K562 (cell line): Measurements from ENCODE around the gene IL17F. TPM values are rescaled to one million over a fixed set of nuclear protein-coding genes. Genes with fewer than 3 reads are reported as not detected.
A peak's percentile ranks its signal among the peaks of the same experiment; 100 is the strongest.

Experiments
- ATAC-seq: fragments of 200-7000 bp; cut with Tn5 transposase; 3 replicates; pipeline ENCODE4 v1.9.1; 2020; ENCODE audit warnings: moderate library complexity
- BruUV-seq: library from RNA; stranded (reverse); fragments of 400-500 nt; replicated peaks from 2 replicates; lab custom pipeline; 2021; lab: Mats Ljungman, UMichigan
- CTCF ChIA-PET: fragments of 300-600 bp; formaldehyde crosslinking; extraction: SDS; loops from one replicate; lab custom pipeline; 2021; ENCODE audit warnings: low intra/inter-chr PET ratio; lab: Yijun Ruan, JAX
- POLR2A ChIA-PET: fragments of 300-600, 350-650 bp; sonication (Branson Sonifier 250); formaldehyde crosslinking; extraction: SDS; loops from one replicate; lab custom pipeline; 2021; ENCODE audit warnings: antibody characterized with exemption, inconsistent platforms; lab: Yijun Ruan, JAX
- DNase-seq, 4 experiments: peaks; one replicate each; pipeline versions ENCODE4 v3.0.0 to v3.0.0-alpha.2; 2011 to 2018; ENCODE audit warnings: low spot score in 3 of 4, mixed read lengths in 3 of 4; ENCODE audit errors: extremely low read depth in 1 of 4
- FAIRE-seq: peaks from 2 replicates; lab custom pipeline; 2011; peaks lifted over from hg19 to GRCh38; lab: Jason Lieb, UNC
- H2AFZ ChIP-seq: 2 replicates; pipeline ENCODE4 v1.6.0; 2011; ENCODE audit warnings: low read depth, low read length, control low read depth, inconsistent platforms
- H3K27ac ChIP-seq: fragments of 200-600 bp; 3 replicates; pipeline ENCODE4 v1.8.0; 2011; ENCODE audit warnings: low read depth, mild to moderate bottlenecking, control low read depth, inconsistent platforms, low read length, moderate library complexity, mixed read lengths; ENCODE audit errors: extremely low read depth
- H3K27me3 ChIP-seq, 2 experiments: fragments of 300-600 bp in 1 of 2; 2 replicates in 1 of 2; 3 replicates in 1 of 2; pipeline versions ENCODE4 v1.6.0 to v1.8.0; 2011; ENCODE audit warnings: inconsistent platforms in 2 of 2, low read length in 2 of 2, mild to moderate bottlenecking in 1 of 2, mixed read lengths in 1 of 2, moderate library complexity in 1 of 2; ENCODE audit not compliant: control insufficient read depth in 2 of 2, insufficient read depth in 2 of 2
- H3K36me3 ChIP-seq: fragments of 300-600 bp; 3 replicates; pipeline ENCODE4 v1.8.0; 2011; ENCODE audit warnings: mild to moderate bottlenecking, low read length, inconsistent platforms; ENCODE audit not compliant: control insufficient read depth, insufficient read depth
- H3K4me1 ChIP-seq, 2 experiments: fragments of 200-600 bp in 1 of 2; replicated peaks in 1 of 2; 2 replicates in 1 of 2; 3 replicates in 1 of 2; pipeline versions ENCODE4 v1.5.1 to v1.8.0; 2011; ENCODE audit warnings: inconsistent platforms in 2 of 2, low read length in 2 of 2, mild to moderate bottlenecking in 1 of 2, mixed read lengths in 1 of 2, moderate library complexity in 1 of 2; ENCODE audit not compliant: control insufficient read depth in 2 of 2, insufficient read depth in 2 of 2
- H3K4me2 ChIP-seq: 2 replicates; pipeline ENCODE4 v1.6.1; 2011; ENCODE audit warnings: low read length, control low read depth, inconsistent platforms, mixed read lengths; ENCODE audit not compliant: insufficient read depth
- H3K4me3 ChIP-seq: fragments of 200-600 bp; sonication (generic), shearing (Covaris generic); 2 replicates; pipeline ENCODE4 v1.5.1; 2016; ENCODE audit warnings: control low read depth, inconsistent platforms
- H3K79me2 ChIP-seq: fragments of 200-600 bp; 3 replicates; pipeline ENCODE4 v1.8.0; 2011; ENCODE audit warnings: low read length, inconsistent platforms; ENCODE audit not compliant: control insufficient read depth, insufficient read depth
- H3K9ac ChIP-seq, 2 experiments: 2 replicates each; pipeline versions ENCODE4 v1.6.0 to v1.6.1; 2011; ENCODE audit warnings: low read depth in 2 of 2, low read length in 2 of 2, control low read depth in 1 of 2, inconsistent platforms in 1 of 2, mild to moderate bottlenecking in 1 of 2, mixed read lengths in 1 of 2; ENCODE audit not compliant: insufficient read depth in 1 of 2
- H3K9me1 ChIP-seq: one replicate; pipeline ENCODE4 v1.6.0; 2011; ENCODE audit warnings: inconsistent platforms, mild to moderate bottlenecking, low read length, moderate library complexity; ENCODE audit not compliant: control insufficient read depth, insufficient read depth
- H3K9me3 ChIP-seq: replicated peaks from 2 replicates; pipeline ENCODE4 v1.5.1; 2011; ENCODE audit warnings: low read depth, low read length, inconsistent platforms; ENCODE audit not compliant: control insufficient read depth, insufficient read depth
- H4K20me1 ChIP-seq: replicated peaks from 2 replicates; pipeline ENCODE4 v1.6.1; 2011; ENCODE audit warnings: low read length, inconsistent platforms, mixed read lengths; ENCODE audit not compliant: control insufficient read depth, insufficient read depth
- PHF20 ChIP-seq: fragments of 450-650 bp; IDR thresholded peaks from 2 replicates; pipeline ENCODE4 v1.6.1; 2018; ENCODE audit not compliant: partially characterized antibody
- POLR2A ChIP-seq: fragments of 450-650 bp; conservative IDR thresholded peaks from 2 replicates; pipeline ENCODE4 v1.6.1; 2016
- POLR2AphosphoS2 ChIP-seq: IDR thresholded peaks from 2 replicates; pipeline ENCODE4 v1.6.1; 2012; ENCODE audit warnings: low read length, improper control_type of control experiment
- POLR3A ChIP-seq: IDR thresholded peaks from 2 replicates; pipeline ENCODE4 v1.6.1; 2011; ENCODE audit warnings: borderline replicate concordance, mild to moderate bottlenecking, moderate library complexity; ENCODE audit not compliant: insufficient read length, insufficient read depth; ENCODE audit errors: extremely low read depth
- SUPT5H ChIP-seq: fragments of 450-650 bp; IDR thresholded peaks from 2 replicates; pipeline ENCODE4 v1.6.1; 2016
- ZFP30 ChIP-seq: fragments of 250-450 bp; sonication (Bioruptor Pico); IDR thresholded peaks from 2 replicates; pipeline ENCODE4 v1.8.0; 2022; ENCODE audit warnings: moderate library complexity, mild to moderate bottlenecking, inconsistent platforms, borderline replicate concordance
- WGBS: fragments of 100-300 bp; shearing (Covaris generic); methylation state at CpG from one replicate; pipeline ENCODE4 v1.1.6; 2016; ENCODE audit warnings: low coverage, mixed read lengths; ENCODE audit not compliant: insufficient coverage; ENCODE audit errors: missing lambda C conversion rate; 5-methylcytosine and 5-hydroxymethylcytosine counted together
- in situ Hi-C: fragments of 300-500 bp; cut with MboI; formaldehyde crosslinking; loops from 4 replicates; pipeline ENCODE4 v1.15.0; 2018; ENCODE audit warnings: inconsistent platforms, mixed read lengths
- intact Hi-C: fragments of 100-400 bp; cut with micrococcal nuclease; formaldehyde crosslinking; loops from 2 replicates; pipeline ENCODE4 v1.14.2; 2022
- polyA plus RNA-seq, 8 experiments: library from polyadenylated mRNA; depleted of rRNA in 4 of 8; stranded (reverse) in 5 of 8; unstranded in 3 of 8; fragments of >200 nt; fragmentation: Nextera tagmentation in 2 of 8; fragmentation: Illumina TruSeq in 1 of 8; extraction: Ambion mirVana in 2 of 8; extraction: Trizol in 1 of 8; gene quantifications; 2 replicates each; pipeline versions ENCODE4 v1.2.1 to v1.2.3, GENCODE V29; 2011 to 2014; ENCODE audit warnings: inconsistent platforms in 1 of 8, missing spikeins in 1 of 8
- total RNA-seq, 7 experiments: library from RNA; depleted of rRNA in 6 of 7; stranded (reverse); fragments of >200 nt in 6 of 7; fragmentation: Illumina TruSeq in 2 of 7; extraction: Trizol in 2 of 7; gene quantifications; 2 replicates each; pipeline versions ENCODE4 v1.2.1 to v1.2.3, GENCODE V29; 2011 to 2021; ENCODE audit warnings: low replicate concordance in 1 of 7

Gene IL17F
- total and polyA plus RNA-seq, 9 of the 15 experiments (the other 6 are each of a cell fraction or from before 2014, with no cell fraction given) = not detected

DNA sequence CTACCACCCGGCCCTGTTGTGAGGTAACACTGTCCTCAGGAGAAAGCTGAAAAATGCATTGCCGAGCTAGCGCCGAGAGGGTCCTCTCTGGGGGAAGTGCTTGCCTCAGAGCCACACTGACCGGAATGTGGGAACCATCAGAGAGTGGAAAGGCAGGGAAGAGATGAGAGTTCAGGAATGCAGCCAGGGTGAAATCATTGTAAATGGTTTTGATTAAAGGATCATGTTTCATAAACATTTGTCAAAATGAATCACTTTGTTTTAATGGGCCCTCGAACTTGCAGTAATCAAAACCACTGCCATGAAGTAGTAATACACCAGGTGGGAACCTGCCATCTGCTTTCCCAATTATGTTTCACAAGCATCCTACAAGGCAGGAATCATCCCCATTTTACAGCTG, 16.9 kb upstream of the IL17F start:
- Histone ChIP-seq H3K4me3 (no peak overlapping the region), H3K79me2 (no peaks in the 10 kb centered on the region), H3K27me3 (no peaks in the 10 kb centered on the region), H2AFZ (no peak overlapping the region), H3K9ac (no peak overlapping the region), H3K36me3 (peaks cover 50% of the 10 kb centered on the region), H3K9me3 (no peaks in the 10 kb centered on the region), H3K4me2 (no peak overlapping the region), H3K9me1 (no peaks in the 10 kb centered on the region), H4K20me1 (no peaks in the 10 kb centered on the region; the same call in 1 of the 2 replicates), H3K27ac (no peak overlapping the region), H3K4me1 (no peaks in the 10 kb centered on the region)
- ChIA-PET POLR2A (interaction anchor here (0.7 to 1.9 kb wide), 8 partner anchors 9 to 183 kb away, joined by 3 to 7 read pairs (median 4); no protein-coding TSS in a partner anchor), CTCF (no interaction called here)
- DNase-seq (no peak), FAIRE-seq (no peak), ATAC-seq (no peak)
- in situ Hi-C loops = loop anchor here (5.0 kb wide), 1 partner anchor 99 kb away; no protein-coding TSS in a partner anchor
- intact Hi-C loops = no loop called here
- no TSS peak for BruUV-seq
- TF ChIP-seq PHF20 (no peak), ZFP30 (no peak), POLR2AphosphoS2 (0 out of 2 replicates have a peak, but pooled peaks have one; percentile 7)
- WGBS = 64% methylated on average over 3 of the region's 6 CpGs

DNA sequence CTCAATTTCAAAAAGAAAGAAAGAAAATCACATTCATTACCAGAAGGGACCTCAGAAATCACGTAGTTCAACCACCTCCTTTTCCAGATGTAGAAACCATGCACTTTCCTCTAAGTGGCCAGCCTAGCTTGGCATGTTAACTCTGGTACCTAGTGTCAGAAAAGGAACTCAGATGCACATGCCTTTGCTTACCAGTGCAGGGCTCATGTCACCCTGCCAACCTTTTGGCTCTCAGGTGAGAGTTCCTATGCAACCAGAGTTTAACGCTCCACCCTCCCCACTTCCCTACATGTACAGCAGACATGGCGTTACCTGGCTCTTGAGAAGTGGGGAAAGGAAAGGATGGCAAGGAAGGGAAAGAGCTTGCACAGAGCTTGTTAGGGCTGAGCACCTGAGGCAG, 16.3 kb upstream of the IL17F start:
- Histone ChIP-seq H3K27me3 (no peaks in the 10 kb centered on the region), H3K9me1 (no peaks in the 10 kb centered on the region), H3K9me3 (no peaks in the 10 kb centered on the region), H3K4me2 (no peak overlapping the region), H3K9ac (no peak overlapping the region), H3K79me2 (no peaks in the 10 kb centered on the region), H2AFZ (no peak overlapping the region), H3K36me3 (peaks cover 44% of the 10 kb centered on the region), H3K4me1 (no peaks in the 10 kb centered on the region), H4K20me1 (no peaks in the 10 kb centered on the region; the same call in 1 of the 2 replicates), H3K4me3 (no peak overlapping the region), H3K27ac (no peak overlapping the region)
- in situ Hi-C loops = loop anchor here (5.0 kb wide), 1 partner anchor 98 kb away; no protein-coding TSS in a partner anchor
- WGBS = 70% methylated on average over 3 of the region's 3 CpGs
- ChIA-PET CTCF (no interaction called here), POLR2A (interaction anchor here (0.6 to 1.9 kb wide), 6 partner anchors 12 to 183 kb away, joined by 3 to 7 read pairs (median 4); no protein-coding TSS in a partner anchor)
- DNase-seq = no peak
- TF ChIP-seq POLR2A = peak; percentile 52
- 0 out of 2 replicates have a peak, but pooled peaks have one; percentile 41 for TF ChIP-seq SUPT5H
- peak; percentile 69; the same call in 1 of the 2 replicates for TF ChIP-seq POLR2AphosphoS2
- TF ChIP-seq POLR3A = no peak
- no TSS peak for BruUV-seq
- FAIRE-seq = no peak
- no peak for ATAC-seq
- intact Hi-C loops = no loop called here
